K562 (cell line): ENCODE data around the gene WDR64. TPM values are rescaled to one million over a fixed set of nuclear protein-coding genes. Genes with fewer than 3 reads are reported as not detected.

Experiments used
- NELFE ChIP-seq: IDR thresholded peaks from 2 replicates; pipeline ENCODE4 v1.6.1; 2011; ENCODE audit warnings: mild to moderate bottlenecking; ENCODE audit not compliant: insufficient read depth, insufficient read length
- NKRF ChIP-seq: fragments of 450-650 bp; IDR thresholded peaks from 2 replicates; pipeline ENCODE4 v1.6.1; 2016; ENCODE audit warnings: borderline replicate concordance
- POLR2A ChIP-seq: fragments of 450-650 bp; conservative IDR thresholded peaks from 2 replicates; pipeline ENCODE4 v1.6.1; 2016
- RBM22 ChIP-seq: fragments of 200-400 bp; formaldehyde crosslinking; IDR thresholded peaks from 2 replicates; pipeline ENCODE4 v1.6.1; 2018; ENCODE audit warnings: low read length, low read depth; ENCODE audit not compliant: poor library complexity, severe bottlenecking
- SMARCA4 ChIP-seq: fragments of 450-650 bp; IDR thresholded peaks from 2 replicates; pipeline ENCODE4 v1.6.1; 2016
- SPI1 ChIP-seq: IDR thresholded peaks from 2 replicates; pipeline ENCODE4 v1.6.1; 2011; ENCODE audit warnings: low read depth, low read length, control low read depth, borderline replicate concordance
- ZBTB40 ChIP-seq, 2 experiments: fragments of 450-650 bp in 1 of 2; sonication (generic) in 1 of 2; formaldehyde crosslinking in 1 of 2; IDR thresholded peaks; 2 replicates each; pipeline versions ENCODE4 v1.7.1 to v1.9.0; 2016 to 2022; ENCODE audit warnings: inconsistent platforms in 1 of 2, mild to moderate bottlenecking in 1 of 2, missing genetic modification reagents in 1 of 2
- ZBTB9 ChIP-seq: fragments of 450-650 bp; formaldehyde crosslinking; IDR thresholded peaks from 2 replicates; pipeline ENCODE4 v1.4.0; 2020; ENCODE audit warnings: mild to moderate bottlenecking, moderate library complexity
- ZNF134 ChIP-seq: fragments of 250-450 bp; sonication (Bioruptor Pico); conservative IDR thresholded peaks from 2 replicates; pipeline ENCODE4 v1.4.0; 2020
- ZNF766 ChIP-seq: fragments of 200-800 bp; sonication (Bioruptor generic); conservative IDR thresholded peaks from 2 replicates; pipeline ENCODE4 v1.6.1; 2016; ENCODE audit warnings: missing genetic modification characterization, missing compliant biosample characterization
- polyA plus RNA-seq, 8 experiments: library from polyadenylated mRNA; depleted of rRNA in 4 of 8; stranded (reverse) in 5 of 8; unstranded in 3 of 8; fragments of >200 nt; fragmentation: Nextera tagmentation in 2 of 8; fragmentation: Illumina TruSeq in 1 of 8; extraction: Ambion mirVana in 2 of 8; extraction: Trizol in 1 of 8; gene quantifications; 2 replicates each; pipeline versions ENCODE4 v1.2.1 to v1.2.3, GENCODE V29; 2011 to 2014; ENCODE audit warnings: inconsistent platforms in 1 of 8, missing spikeins in 1 of 8
- total RNA-seq, 7 experiments: library from RNA; depleted of rRNA in 6 of 7; stranded (reverse); fragments of >200 nt in 6 of 7; fragmentation: Illumina TruSeq in 2 of 7; extraction: Trizol in 2 of 7; gene quantifications; 2 replicates each; pipeline versions ENCODE4 v1.2.1 to v1.2.3, GENCODE V29; 2011 to 2021; ENCODE audit warnings: low replicate concordance in 1 of 7
- TF ChIP-seq, protein P1 (sequence below): fragments of 250-450 bp; sonication (Bioruptor Pico); IDR thresholded peaks from 2 replicates; pipeline ENCODE4 v1.9.0; 2021; ENCODE audit warnings: mild to moderate bottlenecking, inconsistent platforms

The WDR64 gene
- total and polyA plus RNA-seq, 9 of the 15 experiments (the other 6 are each of a cell fraction or from before 2014, with no cell fraction given) = 0.06 to 0.29 (median 0.19) TPM; not detected in 5

DNA sequence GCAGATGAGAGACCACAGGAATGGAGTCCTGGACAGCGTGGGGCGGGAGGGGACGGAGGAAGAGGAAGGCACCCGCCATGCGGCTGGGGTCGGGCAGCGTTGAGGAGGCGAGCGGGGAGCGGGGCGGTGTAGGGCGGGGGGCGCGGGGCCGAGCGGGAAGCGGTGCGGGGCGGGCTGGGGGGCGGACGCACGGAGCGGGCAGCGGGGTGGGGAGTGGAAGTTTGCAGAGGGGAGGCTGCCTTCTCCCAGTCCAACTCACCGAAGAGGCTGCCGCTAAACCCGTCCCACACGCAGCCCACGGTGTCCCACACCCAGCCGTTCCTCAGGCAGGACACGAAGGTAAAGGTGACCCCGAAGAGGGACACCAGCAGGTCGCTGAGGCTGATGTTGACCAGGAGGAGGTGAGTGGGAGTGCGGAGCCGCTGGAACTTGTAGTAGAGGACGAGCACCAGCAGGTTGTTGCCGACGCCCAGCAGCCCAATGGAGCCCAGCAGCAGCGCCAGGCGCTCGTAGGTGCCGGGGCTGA, 12.4 kb upstream of the WDR64 start (continued):
- TF ChIP-seq RBM22 = peak; percentile 7
- TF ChIP-seq NELFE = no peak
- no peak for TF ChIP-seq ZBTB9
- no peak for TF ChIP-seq SPI1
- TF ChIP-seq ZNF766 (CRISPR knock-in tag) = no peak
- 0 out of 2 replicates have a peak, but pooled peaks have one; percentile 28 for TF ChIP-seq NKRF
- peak; percentile 45 for TF ChIP-seq POLR2A
- TF ChIP-seq, protein P1, sequence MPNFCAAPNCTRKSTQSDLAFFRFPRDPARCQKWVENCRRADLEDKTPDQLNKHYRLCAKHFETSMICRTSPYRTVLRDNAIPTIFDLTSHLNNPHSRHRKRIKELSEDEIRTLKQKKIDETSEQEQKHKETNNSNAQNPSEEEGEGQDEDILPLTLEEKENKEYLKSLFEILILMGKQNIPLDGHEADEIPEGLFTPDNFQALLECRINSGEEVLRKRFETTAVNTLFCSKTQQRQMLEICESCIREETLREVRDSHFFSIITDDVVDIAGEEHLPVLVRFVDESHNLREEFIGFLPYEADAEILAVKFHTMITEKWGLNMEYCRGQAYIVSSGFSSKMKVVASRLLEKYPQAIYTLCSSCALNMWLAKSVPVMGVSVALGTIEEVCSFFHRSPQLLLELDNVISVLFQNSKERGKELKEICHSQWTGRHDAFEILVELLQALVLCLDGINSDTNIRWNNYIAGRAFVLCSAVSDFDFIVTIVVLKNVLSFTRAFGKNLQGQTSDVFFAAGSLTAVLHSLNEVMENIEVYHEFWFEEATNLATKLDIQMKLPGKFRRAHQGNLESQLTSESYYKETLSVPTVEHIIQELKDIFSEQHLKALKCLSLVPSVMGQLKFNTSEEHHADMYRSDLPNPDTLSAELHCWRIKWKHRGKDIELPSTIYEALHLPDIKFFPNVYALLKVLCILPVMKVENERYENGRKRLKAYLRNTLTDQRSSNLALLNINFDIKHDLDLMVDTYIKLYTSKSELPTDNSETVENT (CRISPR knock-in tag) = no peak
- no peak for TF ChIP-seq SMARCA4
- no peak for TF ChIP-seq ZBTB40 (IDR thresholded peaks at IDR 0.05)
- TF ChIP-seq ZBTB40 (CRISPR knock-in tag; IDR thresholded peaks at IDR 0.05) = no peak
- no peak for TF ChIP-seq ZNF134
